Measurements from ENCODE around the gene VTI1A. TPM values are rescaled to one million over a fixed set of nuclear protein-coding genes. Genes with fewer than 3 reads are reported as not detected.

The VTI1A gene
- total RNA-seq, 2 donors from 2014 or later: 21.0 to 29.6 TPM

DNA sequence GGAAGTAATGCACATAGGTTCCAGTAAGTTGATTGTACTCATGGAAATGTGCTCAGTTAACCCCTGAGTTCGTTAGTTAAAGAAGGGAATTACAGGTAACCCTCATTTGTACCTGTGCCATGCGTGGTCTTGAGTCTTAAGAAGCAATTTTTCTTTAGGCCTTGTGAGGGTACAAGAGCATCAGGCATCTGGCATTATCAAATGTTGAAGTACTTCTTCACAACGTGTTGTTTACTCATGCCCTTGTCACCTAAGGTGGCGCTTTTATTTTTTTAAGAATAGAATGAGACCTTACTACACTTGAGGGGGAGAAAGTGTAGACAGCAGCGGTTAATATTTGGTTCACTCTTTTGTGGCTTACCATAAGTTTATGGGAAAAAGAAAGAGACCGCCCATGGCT, 167.1 kb downstream of the VTI1A start:
- Histone ChIP-seq H3K4me3 (no peak overlapping the region), H3K9me3 (peaks cover 0 to 15% of the 10 kb centered on the region in 2 donors), H3K4me1 (no peaks in the 10 kb centered on the region), H3K27me3 (no peaks in the 10 kb centered on the region), H3K27ac (no peak overlapping the region), H3K36me3 (no peaks in the 10 kb centered on the region)
- DNase-seq (ENCODE audit: low spot score): no peak
- TF ChIP-seq, protein P1, sequence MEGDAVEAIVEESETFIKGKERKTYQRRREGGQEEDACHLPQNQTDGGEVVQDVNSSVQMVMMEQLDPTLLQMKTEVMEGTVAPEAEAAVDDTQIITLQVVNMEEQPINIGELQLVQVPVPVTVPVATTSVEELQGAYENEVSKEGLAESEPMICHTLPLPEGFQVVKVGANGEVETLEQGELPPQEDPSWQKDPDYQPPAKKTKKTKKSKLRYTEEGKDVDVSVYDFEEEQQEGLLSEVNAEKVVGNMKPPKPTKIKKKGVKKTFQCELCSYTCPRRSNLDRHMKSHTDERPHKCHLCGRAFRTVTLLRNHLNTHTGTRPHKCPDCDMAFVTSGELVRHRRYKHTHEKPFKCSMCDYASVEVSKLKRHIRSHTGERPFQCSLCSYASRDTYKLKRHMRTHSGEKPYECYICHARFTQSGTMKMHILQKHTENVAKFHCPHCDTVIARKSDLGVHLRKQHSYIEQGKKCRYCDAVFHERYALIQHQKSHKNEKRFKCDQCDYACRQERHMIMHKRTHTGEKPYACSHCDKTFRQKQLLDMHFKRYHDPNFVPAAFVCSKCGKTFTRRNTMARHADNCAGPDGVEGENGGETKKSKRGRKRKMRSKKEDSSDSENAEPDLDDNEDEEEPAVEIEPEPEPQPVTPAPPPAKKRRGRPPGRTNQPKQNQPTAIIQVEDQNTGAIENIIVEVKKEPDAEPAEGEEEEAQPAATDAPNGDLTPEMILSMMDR (IDR thresholded peaks at IDR 0.05): no peak

DNA sequence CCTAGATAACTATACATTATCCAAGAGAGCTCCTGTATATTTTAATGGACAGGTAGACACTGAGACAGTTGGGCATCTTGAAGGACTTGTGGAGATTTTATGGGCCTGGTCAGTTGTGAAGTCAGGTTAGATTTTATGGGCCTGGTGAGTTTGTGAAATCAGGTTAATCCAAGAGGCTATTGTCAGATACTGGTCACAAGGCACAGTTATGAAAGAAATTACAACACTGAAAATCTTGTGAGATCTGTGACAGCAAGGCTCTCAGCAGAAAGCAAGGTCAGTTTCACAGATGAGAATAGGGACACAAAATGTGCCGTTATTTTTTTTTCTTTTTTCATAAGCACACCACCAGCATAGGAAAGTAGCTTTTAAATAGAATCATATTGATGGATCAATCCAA, 167.6 kb downstream of the VTI1A start:
- Histone ChIP-seq H3K27ac (no peak overlapping the region), H3K27me3 (no peaks in the 10 kb centered on the region), H3K9me3 (peaks cover 0 to 15% of the 10 kb centered on the region in 2 donors), H3K36me3 (no peaks in the 10 kb centered on the region), H3K4me3 (no peak overlapping the region), H3K4me1 (no peaks in the 10 kb centered on the region)
- no peak for DNase-seq (ENCODE audit: low spot score)
- TF ChIP-seq, protein P1 (IDR thresholded peaks at IDR 0.05): no peak

DNA sequence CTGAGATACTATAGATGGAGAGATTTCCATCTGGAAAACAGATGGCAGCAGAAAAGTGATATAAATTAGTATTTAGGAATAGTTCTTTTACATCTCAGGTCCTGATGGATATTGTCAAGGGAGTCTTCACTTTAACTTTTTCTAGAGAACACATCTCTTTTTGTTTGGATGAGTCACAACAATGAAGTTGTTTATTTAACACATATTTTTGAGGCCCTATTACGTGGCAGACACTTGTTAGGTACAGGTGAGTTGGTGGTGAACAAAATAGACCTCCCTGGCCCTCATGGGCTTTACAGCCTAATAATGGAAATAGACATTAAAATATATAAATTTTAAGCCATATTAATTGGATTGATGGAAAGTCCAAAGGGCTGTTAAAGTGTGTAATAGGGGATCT, 168.3 kb downstream of the VTI1A start:
- Histone ChIP-seq H3K27me3 (no peaks in the 10 kb centered on the region), H3K36me3 (no peaks in the 10 kb centered on the region), H3K4me1 (no peaks in the 10 kb centered on the region), H3K9me3 (peaks cover 0 to 15% of the 10 kb centered on the region in 2 donors), H3K27ac (no peak overlapping the region), H3K4me3 (no peak overlapping the region)
- TF ChIP-seq, protein P1 (IDR thresholded peaks at IDR 0.05): no peak
- no peak for DNase-seq (ENCODE audit: low spot score)

DNA sequence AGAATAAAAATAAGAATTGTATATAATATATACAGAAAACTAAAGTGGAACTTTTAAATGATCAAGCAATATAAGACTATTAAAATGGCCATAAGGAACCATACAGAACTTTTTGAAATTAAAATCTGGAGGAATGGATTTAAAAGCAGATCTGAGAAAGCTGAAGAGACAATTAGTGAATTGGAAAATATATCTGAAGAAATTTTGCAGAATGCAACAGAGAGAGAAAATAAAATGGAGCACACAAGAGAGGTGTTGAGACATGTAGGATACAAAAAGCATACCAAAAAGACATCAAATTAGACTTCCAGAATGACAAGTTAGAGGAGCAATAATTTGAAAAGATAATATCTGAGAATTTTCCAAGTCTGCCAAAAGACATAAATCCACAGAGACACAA, 169.6 kb downstream of the VTI1A start:
- H3K27ac ChIP-seq: no peak overlapping the region
- H3K9me3 ChIP-seq: peaks cover 0 to 15% of the 10 kb centered on the region in 2 donors
- no peaks in the 10 kb centered on the region for H3K4me1 ChIP-seq
- no peak for DNase-seq (ENCODE audit: low spot score)
- TF ChIP-seq, protein P1 (IDR thresholded peaks at IDR 0.05): no peak
- H3K4me3 ChIP-seq: no peak overlapping the region
- no peaks in the 10 kb centered on the region for H3K36me3 ChIP-seq
- no peaks in the 10 kb centered on the region for H3K27me3 ChIP-seq

DNA sequence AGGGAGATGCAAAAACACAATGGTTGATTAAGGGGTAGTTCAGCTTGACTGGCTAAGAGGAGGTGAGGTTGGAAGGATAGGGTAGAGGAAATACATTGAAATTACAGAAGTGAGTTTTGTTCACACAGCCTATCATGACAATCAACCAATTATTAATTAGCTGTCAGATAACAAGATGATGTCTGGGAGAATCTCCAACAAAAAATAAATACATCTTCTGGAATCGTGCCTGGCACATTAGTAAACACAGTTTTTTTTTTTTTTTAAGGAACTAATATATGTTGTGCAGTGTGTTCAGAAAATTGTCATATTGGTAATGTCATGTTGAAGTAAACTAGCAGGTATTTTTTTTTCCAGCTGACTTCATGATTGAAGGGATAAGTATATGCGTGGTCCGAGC, 171.8 kb downstream of the VTI1A start:
- no peak for DNase-seq (ENCODE audit: low spot score)
- Histone ChIP-seq H3K4me3 (no peak overlapping the region), H3K27me3 (no peaks in the 10 kb centered on the region), H3K4me1 (no peaks in the 10 kb centered on the region), H3K36me3 (no peaks in the 10 kb centered on the region), H3K27ac (no peak overlapping the region), H3K9me3 (peaks cover 0 to 15% of the 10 kb centered on the region in 2 donors)
- TF ChIP-seq, protein P1 (IDR thresholded peaks at IDR 0.05): no peak

DNA sequence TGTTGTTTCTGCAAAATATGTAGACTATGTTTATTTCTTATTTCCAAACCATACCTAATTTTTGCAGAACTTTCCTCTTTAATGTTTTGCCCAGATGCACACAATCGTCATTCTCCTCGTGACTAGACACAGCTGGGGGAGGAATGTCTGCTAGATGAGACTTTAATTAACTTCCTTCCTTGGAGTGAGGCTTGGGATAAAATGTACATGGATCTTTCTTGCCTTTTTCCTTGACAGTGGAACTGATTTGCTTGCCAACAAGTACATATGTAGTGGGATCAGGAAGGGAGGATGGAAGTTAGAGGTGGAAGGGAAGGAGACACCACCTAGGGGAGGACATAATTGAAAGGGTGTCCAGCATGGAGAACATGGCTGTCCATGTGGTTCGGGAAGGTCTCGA, 172.5 kb downstream of the VTI1A start:
- no peaks in the 10 kb centered on the region for H3K36me3 ChIP-seq
- TF ChIP-seq, protein P1 (IDR thresholded peaks at IDR 0.05): no peak
- no peak for DNase-seq (ENCODE audit: low spot score)
- H3K4me3 ChIP-seq: no peak overlapping the region
- H3K4me1 ChIP-seq: no peaks in the 10 kb centered on the region
- H3K27me3 ChIP-seq: no peaks in the 10 kb centered on the region
- H3K27ac ChIP-seq: no peak overlapping the region
- peaks cover 0 to 15% of the 10 kb centered on the region in 2 donors for H3K9me3 ChIP-seq

Measured in right atrium auricular region (tissue), 2 donors.